ENCODE measurements around the gene PPP1R13L.
A peak's percentile ranks its signal among the peaks of the same experiment; 100 is the strongest.
"Not testable (repeated sequence)": the region's sequence is repeated elsewhere in the genome, so short reads cannot be mapped to it uniquely, and the experiment has no call there.

PPP1R13L gene

DNA sequence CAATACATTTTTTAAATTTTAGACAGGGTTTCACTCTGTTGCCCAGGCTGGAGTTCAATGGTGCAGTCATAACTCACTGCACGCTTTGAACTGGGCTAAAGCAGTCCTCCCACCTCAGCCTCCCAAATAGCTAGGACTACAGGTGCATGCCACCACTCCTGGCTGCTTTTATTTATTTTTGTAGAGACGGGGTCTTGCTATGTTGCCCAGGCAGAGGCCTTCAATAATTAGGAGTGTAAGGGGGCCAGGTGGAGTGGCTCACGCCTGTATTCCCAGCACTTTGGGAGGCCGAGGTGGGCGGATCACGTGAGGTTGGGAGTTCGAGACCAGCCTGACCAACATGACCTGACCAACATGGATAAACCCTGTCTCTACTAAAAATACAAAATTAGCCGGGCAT lies 27.7 kb upstream of the PPP1R13L start:
- not testable (repeated sequence) for DNase-seq (ENCODE audit: low spot score)

DNA sequence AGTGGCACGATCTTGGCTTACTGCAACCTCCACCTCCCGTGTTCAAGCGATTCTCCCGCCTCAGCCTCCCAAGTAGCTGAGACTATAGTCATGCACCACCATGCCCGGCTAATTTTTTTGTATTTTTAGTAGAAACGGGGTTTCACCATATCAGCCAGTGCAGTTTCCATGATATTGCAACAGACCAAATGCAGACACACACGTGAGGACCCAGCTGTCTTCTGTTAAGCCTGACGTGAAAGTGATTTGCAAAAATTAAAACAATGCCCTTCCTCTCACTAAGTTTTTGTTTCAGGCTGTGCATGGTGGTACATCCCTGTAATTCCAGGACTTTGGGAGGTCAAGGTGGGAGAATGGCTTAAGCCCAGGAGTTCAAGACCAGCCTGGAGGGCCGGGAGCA lies 26.1 kb upstream of the PPP1R13L start:
- DNase-seq (ENCODE audit: low spot score): peak; percentile 57

DNA sequence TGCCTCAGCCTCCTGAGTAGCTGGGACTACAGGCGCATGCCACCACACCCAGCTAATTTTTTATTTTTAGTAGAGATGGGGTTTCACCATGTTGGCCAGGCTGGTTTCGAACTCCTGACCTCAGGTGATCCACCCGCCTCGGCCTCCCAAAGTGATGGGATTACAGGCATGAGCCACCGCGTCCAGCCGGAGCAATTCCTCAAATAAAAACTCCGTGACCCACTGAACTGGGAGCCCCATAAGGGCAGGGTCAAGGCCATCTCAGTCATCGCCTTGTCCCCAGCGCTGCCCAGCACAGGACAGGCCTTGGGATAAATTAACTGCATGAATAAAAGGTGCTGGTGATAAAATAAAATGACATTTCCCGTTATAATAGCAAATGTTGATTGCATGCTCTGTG lies 25.0 kb upstream of the PPP1R13L start:
- not testable (repeated sequence) for DNase-seq (ENCODE audit: low spot score)

DNA sequence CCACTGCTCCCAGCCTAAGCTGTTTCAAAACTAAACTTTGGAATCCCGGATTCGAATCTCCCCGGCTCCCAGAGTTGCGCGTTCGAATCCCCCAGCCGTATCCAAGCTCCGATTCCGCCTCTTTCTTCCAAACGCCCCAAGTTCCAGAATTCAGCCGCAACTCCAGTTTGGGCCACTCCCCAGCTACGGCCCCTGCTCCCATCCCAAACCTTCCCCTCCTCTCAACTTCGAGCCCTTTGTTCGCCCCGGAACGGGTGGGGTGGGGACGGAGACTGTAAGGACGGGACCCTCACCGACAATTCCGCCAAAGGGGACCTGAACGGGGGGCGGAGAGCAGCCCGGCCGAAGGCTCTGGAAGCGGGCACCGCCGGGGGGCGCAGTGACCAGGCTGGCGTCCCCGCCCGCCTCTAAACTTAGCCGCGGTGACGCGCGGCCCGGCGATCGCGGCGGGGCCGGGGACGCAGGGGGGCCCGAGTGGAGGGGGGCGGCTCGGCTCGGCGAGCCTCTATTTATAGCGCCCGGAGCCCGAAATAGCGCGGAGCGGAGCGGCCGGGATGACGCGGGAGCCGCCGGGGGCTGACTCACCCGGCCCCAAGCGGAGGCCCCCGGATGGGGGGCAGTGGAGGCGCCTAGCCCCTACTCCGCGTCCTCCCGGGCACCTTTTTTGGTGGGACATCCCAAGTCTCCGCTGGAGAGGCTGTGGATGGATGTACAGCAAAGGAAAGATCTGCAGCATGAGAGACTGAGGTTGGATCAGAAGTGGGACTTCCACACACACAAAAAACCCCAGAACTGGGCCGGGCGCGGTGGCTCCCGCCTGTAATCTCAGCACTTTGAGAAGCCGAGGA lies 23.7 kb upstream of the PPP1R13L start:
- DNase-seq (ENCODE audit: low spot score): no peak

DNA sequence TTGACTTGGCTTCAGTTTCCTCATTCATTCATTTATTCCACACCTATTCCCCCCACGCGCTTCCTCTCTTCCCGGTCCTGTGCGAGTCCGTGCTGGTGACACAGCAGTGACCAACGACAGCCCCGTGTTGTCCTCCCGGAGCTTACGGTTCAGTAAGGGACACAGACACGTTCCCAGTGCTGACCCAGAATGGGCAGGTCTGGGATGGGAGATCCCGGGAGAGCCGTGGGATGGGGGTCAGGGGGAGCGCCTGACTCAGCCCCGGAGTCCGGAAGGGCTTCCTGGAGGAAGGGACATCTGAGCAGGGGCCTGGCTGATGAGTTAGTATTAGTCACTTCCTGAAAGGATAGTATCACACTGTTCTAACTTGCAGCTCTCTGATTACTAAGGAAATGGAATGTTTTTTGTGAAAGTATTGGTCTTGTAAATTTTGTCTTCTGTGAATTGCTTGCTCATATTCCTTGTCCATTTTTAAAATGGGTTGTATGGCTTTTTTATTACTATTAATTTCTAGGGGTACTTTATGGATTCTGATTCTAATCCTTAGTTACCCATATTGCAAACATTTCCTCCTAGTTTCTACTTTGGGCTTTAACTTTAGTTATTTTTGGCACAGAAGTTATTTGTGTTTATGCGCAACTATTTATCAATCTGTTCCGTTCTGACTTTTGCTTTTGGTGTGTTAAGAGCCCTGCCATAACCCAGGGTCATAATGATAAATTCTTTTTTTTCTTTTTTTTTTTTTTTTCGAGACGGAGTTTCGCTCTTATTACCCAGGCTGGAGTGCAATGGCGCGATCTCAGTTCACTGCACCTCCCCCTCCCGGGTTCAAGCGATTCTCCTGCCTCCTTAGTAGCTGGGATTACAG lies 19.6 kb upstream of the PPP1R13L start:
- DNase-seq (ENCODE audit: low spot score): no peak

DNA sequence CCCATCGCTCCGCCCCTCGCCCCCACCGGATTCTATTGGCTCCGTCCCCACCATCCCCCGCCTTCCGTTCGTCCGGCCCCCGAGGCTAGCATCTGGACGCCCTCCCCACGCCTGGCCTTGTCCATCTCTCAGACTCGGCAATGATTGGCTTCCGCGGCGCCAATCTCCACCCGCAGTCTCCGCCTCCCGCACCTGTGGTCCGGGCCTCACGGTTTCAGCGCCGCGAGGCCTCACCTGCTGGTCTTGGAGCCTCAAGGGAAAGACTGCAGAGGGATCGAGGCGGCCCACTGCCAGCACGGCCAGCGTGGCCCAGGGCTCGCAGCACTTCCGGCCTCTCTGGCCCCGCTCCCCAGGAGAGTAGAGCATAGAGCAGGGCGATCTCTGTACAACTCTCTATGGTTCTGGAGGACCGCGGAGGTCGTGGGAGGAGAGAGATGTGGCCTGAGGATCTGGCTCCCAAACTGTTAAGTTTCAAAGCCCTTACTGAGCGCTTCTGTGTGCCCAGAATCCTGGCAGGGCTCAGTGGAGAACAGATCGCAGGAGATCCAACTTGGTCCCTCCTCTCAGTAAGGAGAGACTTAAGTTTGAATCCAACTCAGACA lies 18.8 kb upstream of the PPP1R13L start, which contains the start of gene ERCC1:
Gene ERCC1, minus strand, starts transcription at position 329 of the 602 bp plus-strand sequence. CDS start 543 bp downstream, outside the sequence.
- DNase-seq (ENCODE audit: low spot score): peak; percentile 92

DNA sequence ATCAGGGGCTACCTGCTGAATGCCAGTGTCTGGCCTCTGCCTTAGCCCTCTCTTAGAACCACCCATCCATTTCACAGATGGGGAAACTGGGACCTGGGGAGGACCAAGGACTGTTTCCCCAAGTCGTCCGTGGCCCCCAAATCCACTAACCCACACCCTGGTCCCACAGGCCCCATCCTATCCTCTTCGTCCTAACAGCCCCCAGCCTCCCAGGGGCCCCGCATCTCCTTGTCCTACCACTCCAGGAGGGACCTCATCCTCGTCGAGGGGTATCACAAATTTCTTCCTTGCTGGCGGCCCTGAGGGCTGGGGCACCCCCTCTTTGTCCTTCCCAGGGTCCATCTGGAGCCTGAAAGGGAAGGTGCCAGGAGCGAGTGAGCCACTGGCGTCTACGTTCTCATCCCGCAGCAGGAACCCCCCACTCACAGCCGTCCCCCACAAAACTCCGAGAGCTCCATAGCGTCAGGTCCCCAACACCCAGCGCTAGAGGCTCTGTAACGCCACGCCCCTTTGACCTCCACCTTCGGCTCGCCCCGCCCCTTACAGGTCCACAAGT lies 18.2 kb upstream of the PPP1R13L start:
- no peak for DNase-seq (ENCODE audit: low spot score)

DNA sequence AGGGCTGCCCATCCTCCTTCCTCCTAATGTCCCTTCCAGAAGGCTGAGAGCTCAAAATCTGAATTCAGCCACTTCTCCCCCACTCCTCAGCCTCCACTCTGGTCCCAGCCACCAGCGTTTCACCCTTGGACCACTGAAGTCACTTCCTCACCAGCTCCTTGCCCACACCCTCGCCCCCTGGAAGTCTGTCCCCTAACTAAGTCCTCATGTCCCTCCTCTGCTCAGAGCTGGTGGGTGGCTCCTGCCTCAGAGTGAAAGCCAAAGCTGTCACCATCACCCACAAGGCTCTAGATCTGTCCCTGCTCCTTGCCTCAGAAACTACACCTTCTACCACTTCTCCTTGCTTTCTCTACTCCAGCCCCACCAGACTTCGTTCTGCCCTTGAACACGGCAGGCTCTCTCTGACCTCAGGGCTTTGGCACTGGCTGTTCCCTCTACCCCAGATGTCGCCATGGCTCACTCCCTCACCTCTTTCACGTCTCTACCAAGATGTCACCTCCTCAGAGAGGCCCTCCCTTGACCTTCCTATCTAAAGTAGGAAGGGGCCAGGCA lies 17.2 kb upstream of the PPP1R13L start:
- DNase-seq (ENCODE audit: low spot score): no peak

DNA sequence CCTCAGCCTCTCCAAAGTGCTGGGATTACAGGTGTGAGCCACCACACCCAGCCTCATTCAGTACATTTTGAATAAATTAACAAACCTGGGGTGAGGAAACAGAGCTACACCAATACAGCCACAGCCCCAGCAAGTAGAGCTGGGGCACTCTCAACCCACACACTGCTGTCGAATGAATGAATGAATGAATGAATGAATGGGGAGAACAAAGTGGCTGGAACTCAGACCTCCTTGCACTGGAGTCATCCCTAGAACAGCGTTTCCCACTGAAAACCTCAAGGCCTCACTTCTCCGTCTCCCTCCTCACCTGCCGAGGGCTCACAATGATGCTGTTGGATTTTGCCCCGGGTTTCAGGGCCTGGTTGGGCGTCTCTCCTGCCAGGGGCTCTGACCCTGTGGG lies 16.0 kb upstream of the PPP1R13L start:
- no peak for DNase-seq (ENCODE audit: low spot score)

DNA sequence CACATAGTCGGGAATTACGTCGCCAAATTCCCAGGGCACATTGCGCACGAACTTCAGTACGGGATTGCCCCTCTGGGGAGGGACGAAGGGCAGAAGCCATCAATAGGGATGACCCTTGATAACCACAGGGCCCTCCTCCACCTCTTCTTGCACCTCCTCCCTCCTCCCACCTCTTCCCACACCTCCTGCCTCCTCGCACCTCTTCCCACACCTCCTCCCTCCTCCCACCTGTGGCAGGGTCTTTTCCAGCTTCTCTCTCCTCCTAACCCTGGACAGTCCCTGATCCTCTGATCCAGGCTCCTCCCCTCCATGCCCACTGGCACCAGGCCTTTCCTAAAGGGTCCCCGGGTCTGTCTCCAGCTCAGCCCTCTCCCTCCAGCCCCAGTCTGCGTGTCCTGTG lies 15.5 kb upstream of the PPP1R13L start:
- DNase-seq (ENCODE audit: low spot score): no peak

DNA sequence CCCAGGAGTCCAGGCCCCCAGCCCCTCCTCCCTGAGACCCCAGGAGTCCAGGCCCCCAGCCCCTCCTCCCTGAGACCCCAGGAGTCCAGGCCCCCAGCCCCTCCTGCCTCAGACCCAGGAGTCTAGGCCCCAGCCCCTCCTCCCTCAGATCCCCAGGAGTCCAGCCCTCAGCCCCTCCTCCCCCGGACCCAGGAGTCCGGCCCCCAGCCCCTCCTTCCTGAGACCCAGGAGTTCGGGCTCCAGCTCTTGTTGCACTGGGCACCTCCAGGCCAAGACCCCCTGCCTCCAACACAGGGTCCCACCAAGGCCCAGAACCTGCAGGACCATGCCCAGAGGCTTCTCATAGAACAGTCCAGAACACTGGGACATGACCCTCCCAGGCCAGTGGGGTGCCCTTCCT lies 15.0 kb upstream of the PPP1R13L start:
- no peak for DNase-seq (ENCODE audit: low spot score)

DNA sequence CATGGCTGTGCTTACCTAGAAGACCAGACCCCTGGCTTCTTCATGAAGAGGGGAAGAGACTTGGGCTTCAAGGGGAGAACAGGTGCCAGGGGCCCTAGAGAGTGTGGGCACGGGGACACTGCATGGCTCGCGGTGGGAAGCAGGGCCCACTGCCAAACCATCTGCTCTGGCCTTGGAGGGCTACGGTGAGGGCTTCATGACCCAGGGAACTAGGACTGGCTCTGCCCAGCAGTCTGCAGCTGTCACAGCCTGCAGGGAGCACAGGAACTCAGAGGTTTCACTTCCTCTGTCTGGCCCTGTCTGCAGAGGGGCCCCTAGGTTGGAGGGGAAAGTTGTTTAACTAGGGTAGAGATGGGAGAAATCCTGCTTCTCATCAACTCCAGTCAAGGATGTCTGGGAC lies 14.5 kb upstream of the PPP1R13L start:
- peak; percentile 93 for DNase-seq (ENCODE audit: low spot score)

DNA sequence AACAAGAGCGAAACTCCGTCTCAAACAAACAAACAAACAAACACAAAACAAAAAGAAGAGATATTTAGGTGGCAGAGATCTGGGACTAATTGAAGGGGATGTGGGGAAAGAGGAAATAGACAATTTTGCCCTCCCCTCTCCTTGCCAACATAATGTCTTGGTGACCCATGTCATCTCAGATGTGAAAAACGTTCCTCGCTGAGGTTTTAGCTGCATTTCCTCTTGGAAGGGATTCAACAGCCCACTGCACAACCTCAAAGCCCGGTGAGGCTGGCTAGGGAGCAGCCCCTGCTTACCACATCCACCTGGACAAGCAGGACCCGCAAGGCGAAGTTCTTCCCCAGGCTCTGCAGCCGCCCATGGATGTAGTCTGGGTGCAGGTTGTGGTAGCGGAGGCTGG lies 13.9 kb upstream of the PPP1R13L start:
- no peak for DNase-seq (ENCODE audit: low spot score)

DNA sequence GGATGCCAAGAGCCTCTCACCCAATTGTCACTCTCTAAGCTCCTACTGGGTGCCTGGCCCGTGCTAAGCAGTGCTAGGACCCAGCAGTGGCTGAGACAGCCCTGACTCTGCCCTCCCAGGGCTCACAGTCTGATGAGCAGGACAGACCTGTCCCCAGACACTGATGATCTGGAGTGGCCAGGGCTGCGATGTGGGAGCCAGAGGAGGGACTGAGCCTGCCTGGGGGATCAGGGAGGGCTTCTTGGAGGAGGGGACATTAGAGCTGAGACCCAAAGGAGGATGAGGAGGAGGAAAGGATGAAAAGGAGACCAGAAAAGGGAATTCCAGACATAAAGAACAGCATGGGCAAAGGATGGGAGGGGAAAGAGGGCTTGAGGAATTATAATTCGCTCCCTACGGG lies 12.3 kb upstream of the PPP1R13L start:
- no peak for DNase-seq (ENCODE audit: low spot score)

DNA sequence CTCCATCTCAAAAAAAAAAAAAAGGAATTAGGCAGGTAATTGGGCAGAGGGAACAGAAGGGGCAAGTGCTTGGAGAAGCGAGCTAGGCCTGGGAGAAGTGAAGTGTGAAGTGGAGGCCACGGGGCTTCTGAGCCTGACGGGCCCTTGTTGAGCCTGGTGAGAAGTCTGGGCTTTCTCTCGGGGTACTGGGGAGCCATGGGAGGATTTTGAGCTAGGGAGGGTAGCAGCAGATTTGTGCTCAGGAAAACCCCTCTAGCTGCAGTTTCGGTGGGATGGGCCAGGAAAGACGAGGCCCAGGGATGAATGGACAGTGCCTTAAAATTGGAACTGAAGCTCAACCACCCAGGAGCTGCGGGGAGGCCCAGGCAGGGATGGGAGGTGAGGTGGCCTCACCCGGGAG lies 9.6 kb upstream of the PPP1R13L start:
- no peak for DNase-seq (ENCODE audit: low spot score)

DNA sequence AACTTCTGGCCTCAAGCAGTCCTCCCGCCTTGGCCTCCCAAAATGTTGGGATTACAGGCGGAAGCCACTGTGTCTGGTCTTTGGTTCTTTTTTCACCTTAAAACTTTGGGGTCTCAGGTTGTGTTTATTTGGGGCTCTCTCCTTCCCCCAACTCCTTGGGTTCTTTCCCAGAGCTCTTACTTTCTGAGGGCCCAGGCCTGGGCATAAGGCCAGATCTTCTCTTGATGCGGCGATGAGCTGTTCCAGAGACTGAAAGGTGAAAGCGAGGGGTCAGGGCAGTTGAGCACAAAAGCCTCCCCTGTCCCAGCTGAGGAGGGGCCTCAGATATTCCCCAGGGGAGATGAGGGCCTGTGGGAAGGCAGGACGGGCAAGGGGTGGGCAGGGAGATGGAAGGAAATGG lies 8.6 kb upstream of the PPP1R13L start:
- DNase-seq (ENCODE audit: low spot score): no peak

DNA sequence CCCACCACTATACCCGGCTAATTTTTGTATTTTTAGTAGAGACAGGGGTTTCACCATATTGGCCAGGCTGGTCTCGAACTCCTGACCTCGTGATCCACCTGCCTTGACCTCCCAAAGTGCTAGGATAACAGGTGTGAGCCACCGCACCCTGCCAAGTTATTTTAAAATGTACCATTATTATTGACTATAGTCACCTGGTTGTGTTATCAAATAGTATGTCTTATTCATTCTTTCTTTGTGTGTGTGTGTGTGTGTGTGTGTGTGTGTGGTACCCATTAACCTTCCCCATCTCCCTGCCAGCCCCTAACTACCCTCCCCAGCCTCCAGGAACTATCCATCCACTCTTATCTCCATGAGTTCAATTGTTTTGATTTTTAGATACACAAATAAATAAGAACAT lies 5.5 kb upstream of the PPP1R13L start:
- DNase-seq (ENCODE audit: low spot score): not testable (repeated sequence)

DNA sequence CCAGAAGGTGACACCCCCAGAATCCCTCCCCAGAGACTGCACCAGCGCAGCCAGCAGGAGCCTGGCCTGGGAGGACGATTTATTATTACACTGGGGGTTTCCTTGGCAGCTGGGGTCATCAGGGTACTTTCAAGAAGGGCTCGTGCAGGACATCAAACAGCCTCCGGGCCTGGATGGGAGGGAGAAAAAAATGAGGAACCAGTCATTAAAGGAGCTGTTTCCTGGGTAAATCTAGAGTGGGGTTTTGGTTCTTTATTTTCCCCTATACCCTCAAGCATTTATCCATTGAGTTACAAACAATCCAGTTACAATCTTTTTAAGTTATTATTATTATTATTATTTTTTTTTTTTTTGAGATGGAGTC lies 4.7 kb upstream of the PPP1R13L start:
- no peak for DNase-seq (ENCODE audit: low spot score)

DNA sequence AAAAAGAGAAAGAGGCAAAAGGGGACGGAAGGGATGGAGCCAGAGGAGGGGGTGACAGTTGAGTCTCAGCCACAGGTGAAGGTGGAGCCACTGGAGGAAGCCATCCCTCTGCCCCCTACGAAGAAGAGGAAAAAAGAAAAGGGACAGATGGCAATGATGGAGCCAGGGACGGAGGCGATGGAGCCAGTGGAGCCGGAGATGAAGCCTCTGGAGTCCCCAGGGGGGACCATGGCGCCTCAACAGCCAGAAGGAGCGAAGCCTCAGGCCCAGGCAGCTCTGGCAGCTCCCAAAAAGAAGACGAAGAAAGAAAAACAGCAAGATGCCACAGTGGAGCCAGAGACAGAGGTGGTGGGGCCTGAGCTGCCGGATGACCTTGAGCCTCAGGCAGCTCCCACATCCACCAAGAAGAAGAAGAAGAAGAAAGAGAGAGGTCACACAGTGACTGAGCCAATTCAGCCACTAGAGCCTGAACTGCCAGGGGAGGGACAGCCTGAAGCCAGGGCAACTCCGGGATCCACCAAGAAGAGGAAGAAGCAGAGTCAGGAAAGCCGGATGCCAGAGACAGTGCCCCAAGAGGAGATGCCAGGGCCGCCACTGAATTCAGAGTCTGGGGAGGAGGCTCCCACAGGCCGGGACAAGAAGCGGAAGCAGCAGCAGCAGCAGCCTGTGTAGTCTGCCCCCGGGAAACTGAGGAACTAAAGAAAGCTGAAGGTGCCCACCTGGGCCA lies 4.1 kb upstream of the PPP1R13L start:
- no peak for DNase-seq (ENCODE audit: low spot score)

DNA sequence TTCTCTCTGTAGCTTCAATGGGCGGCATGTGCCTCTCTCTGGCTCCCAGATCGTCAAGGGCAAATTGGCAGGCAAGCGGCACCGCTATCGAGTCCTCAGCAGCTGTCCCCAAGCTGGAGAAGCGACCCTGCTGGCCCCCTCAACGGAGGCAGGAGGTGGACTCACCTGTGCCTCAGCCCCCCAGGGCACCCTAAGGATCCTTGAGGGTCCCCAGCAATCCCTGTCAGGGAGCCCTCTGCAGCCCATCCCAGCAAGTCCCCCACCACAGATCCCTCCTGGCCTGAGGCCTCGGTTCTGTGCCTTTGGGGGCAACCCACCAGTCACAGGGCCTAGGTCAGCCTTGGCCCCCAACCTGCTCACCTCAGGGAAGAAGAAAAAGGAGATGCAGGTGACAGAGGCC lies 3.3 kb upstream of the PPP1R13L start:
- DNase-seq (ENCODE audit: low spot score): no peak

DNA sequence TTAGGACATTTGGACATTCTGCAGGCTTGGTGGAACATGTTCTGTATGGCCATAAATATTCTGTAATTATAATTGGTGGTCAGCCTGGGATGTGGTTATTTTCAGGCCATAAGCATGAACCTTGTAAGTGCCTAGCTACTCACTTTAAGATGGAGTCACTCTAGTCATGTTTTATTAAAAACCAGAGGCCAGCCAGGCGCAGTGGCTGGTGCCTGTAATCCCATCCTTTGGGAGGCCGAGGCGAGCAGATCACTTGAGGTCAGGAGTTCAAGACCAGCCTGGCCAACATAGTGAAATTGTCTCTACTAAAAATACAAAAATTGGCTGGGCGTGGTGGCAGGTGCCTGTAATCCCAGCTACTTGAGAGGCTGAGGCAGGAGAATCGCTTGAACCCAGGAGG lies 2.7 kb upstream of the PPP1R13L start:
- DNase-seq (ENCODE audit: low spot score): not testable (repeated sequence)

DNA sequence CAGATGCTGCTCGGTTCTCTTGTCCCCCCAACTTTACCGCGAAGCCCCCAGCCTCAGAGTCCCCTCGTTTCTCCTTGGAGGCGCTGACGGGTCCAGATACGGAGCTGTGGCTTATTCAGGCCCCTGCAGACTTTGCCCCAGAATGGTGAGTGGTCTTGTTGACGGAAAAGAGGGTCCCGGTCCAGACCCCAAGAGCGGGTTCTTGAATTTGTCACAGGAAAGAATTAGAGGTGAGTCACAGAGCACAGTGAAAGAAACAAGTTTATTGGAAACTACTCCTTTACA lies 2.2 kb upstream of the PPP1R13L start:
- DNase-seq (ENCODE audit: low spot score): no peak
